Activated naive CD4-positive, alpha-beta T cell treated with anti-CD3 and anti-CD28 coated beads, Interleukin-2, amount 50 U/mL, for 24 hours (primary cell): ENCODE results near the gene DAPK2.

Experiments
- H3K27ac Mint-ChIP-seq: one replicate; pipeline ENCODE4 v1.8.0; 2021; ENCODE audit warnings: mild to moderate bottlenecking, mixed read lengths
- H3K27me3 Mint-ChIP-seq: one replicate; pipeline ENCODE4 v1.8.0; 2021; ENCODE audit warnings: mixed read lengths
- H3K36me3 Mint-ChIP-seq: one replicate; pipeline ENCODE4 v1.8.0; 2021; ENCODE audit warnings: mixed read lengths
- H3K4me1 Mint-ChIP-seq: one replicate; pipeline ENCODE4 v1.8.0; 2021; ENCODE audit warnings: mixed read lengths
- H3K4me3 Mint-ChIP-seq: one replicate; pipeline ENCODE4 v1.8.0; 2021; ENCODE audit warnings: mild to moderate bottlenecking, mixed read lengths
- H3K9me3 Mint-ChIP-seq: one replicate; pipeline ENCODE4 v1.8.0; 2021; ENCODE audit warnings: mixed read lengths

DAPK2 gene

DNA sequence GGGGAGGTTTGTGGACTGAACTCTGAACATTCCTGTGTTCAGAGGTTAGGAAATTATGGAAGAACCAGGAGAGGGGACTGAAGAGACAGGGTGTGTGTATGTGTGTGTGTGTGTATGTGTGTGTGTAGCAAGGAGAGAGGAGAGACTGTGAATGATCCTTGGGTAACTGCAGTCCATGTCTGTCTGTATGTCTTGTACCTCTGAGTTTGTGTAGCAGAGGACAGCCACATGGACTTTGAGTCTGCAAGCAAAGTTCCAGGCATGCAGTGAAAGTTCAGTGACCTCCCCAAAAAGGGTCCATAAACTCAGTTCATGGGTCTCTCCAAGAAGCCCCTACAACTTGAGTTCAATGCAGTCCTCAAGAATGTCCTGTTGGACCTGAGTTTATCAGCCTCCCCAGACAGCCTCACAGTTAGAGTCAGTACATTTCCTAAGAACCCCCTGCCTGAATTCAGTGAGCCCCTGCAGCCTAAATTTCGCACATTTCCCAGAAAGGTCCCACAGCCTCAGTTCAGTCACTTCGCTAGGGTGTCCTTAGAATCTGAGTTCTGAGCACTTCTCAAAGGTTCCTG lies 184.3 kb downstream of the DAPK2 start:
- Mint-ChIP-seq H3K4me1 (peaks cover 66% of the 10 kb centered on the region), H3K36me3 (no peaks in the 10 kb centered on the region), H3K27me3 (no peaks in the 10 kb centered on the region), H3K27ac (peak overlapping the region; percentile 41), H3K4me3 (no peak overlapping the region), H3K9me3 (no peaks in the 10 kb centered on the region)

DNA sequence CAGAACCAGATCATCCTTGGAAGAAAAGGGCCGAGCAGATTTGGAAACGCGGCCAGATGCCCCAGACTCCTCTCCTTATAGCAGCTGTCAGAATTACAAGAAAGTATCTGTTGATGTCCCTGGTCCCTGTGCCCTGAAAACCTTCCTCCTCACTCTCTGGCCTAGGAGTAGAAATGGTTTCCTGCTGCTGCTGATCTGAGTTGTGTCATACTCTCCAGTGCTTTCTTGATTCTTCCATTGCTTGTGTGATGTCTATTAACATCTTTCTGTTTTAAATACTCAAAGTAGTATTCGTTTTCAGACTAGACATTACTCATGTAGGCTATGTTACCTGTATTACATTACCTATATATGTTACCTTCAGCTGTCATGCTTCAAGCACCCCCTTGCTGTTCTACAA lies 185.7 kb downstream of the DAPK2 start:
- Mint-ChIP-seq H3K4me3 (peak overlapping the region; percentile 13), H3K4me1 (peaks cover 76% of the 10 kb centered on the region), H3K27me3 (no peaks in the 10 kb centered on the region), H3K9me3 (no peaks in the 10 kb centered on the region), H3K27ac (peak overlapping the region; percentile 90), H3K36me3 (no peaks in the 10 kb centered on the region)

DNA sequence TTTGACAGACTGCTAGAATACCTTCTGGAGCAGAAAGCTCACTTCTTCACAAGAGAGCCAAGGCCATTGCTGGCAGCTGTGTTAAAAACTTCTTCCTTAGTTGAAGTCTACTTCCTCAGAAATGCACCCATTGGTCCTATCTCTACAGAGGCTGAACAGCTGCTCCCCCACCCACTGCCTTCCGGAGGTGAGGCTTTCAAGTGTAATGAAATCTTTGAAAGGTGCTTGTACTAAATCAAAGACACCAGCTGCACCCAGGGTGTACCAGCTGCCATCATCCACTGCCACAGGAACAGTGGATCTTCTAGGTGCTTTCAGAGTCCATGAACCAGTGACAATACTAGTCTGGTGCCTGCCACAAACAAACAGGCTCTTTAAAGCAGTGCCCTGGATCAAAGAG lies 186.1 kb downstream of the DAPK2 start:
- Mint-ChIP-seq H3K27ac (peak overlapping the region; percentile 90), H3K4me3 (peak overlapping the region; percentile 13), H3K4me1 (peaks cover 80% of the 10 kb centered on the region), H3K27me3 (no peaks in the 10 kb centered on the region), H3K36me3 (no peaks in the 10 kb centered on the region), H3K9me3 (no peaks in the 10 kb centered on the region)

GRCh38 chr15:63858881-63859280 lies 187.4 kb downstream of the DAPK2 start:
- no peaks in the 10 kb centered on the region for H3K36me3 Mint-ChIP-seq
- no peaks in the 10 kb centered on the region for H3K9me3 Mint-ChIP-seq
- H3K27ac Mint-ChIP-seq, result peak overlapping the region; percentile 91
- H3K4me1 Mint-ChIP-seq, result peaks cover 77% of the 10 kb centered on the region
- H3K4me3 Mint-ChIP-seq, result no peak overlapping the region
- no peaks in the 10 kb centered on the region for H3K27me3 Mint-ChIP-seq

- Mint-ChIP-seq H3K27ac (no peak overlapping the region), H3K4me3 (no peak overlapping the region), H3K27me3 (no peaks in the 10 kb centered on the region), H3K4me1 (peaks cover 76% of the 10 kb centered on the region), H3K36me3 (no peaks in the 10 kb centered on the region), H3K9me3 (no peaks in the 10 kb centered on the region)
These were observed 187.8 kb downstream of the DAPK2 start for GRCh38 chr15:63858448-63858847.

DNA sequence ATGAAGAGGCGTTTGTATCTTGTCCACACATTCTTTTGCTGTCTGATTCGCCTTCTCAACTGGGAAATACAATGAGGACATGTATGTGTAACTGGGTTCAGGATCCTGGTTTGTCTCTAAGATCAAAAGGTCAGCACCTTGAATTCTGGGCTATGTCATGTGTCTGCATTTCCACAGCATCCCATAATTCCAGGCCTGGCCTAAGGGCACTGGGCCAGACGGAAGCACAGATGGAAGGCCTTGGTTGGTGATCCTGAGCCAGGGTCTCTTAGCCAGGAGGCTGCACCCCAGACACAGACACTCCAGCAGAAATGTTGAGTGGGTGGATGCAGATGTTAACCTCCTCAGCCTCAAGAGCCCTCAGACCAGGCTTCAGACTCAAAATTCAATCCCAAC lies 188.8 kb downstream of the DAPK2 start:
- Mint-ChIP-seq H3K36me3 (peaks cover 1% of the 10 kb centered on the region), H3K9me3 (no peaks in the 10 kb centered on the region), H3K27ac (no peak overlapping the region), H3K27me3 (no peaks in the 10 kb centered on the region), H3K4me1 (peaks cover 70% of the 10 kb centered on the region), H3K4me3 (no peak overlapping the region)
